Measurements from ENCODE around the gene FAM168A. TPM values are rescaled to one million over a fixed set of nuclear protein-coding genes. Genes with fewer than 3 reads are reported as not detected.

FAM168A gene
- total RNA-seq, 2 donors from 2014 or later = 30.9 to 40.8 TPM

GRCh38 chr11:73469401-73469800 lies 128.5 kb downstream of the FAM168A start:
- H3K27ac ChIP-seq = peak overlapping the region; percentile 64 to 88
- H3K9me3 ChIP-seq = no peaks in the 10 kb centered on the region
- TF ChIP-seq CTCF (IDR thresholded peaks at IDR 0.05) = no peak
- H3K4me3 ChIP-seq = no peak overlapping the region
- no peaks in the 10 kb centered on the region for H3K27me3 ChIP-seq
- no peaks in the 10 kb centered on the region for H3K36me3 ChIP-seq
- H3K4me1 ChIP-seq = peaks cover 0 to 58% of the 10 kb centered on the region in 2 donors
- no peak for DNase-seq (ENCODE audit: low spot score)

DNA sequence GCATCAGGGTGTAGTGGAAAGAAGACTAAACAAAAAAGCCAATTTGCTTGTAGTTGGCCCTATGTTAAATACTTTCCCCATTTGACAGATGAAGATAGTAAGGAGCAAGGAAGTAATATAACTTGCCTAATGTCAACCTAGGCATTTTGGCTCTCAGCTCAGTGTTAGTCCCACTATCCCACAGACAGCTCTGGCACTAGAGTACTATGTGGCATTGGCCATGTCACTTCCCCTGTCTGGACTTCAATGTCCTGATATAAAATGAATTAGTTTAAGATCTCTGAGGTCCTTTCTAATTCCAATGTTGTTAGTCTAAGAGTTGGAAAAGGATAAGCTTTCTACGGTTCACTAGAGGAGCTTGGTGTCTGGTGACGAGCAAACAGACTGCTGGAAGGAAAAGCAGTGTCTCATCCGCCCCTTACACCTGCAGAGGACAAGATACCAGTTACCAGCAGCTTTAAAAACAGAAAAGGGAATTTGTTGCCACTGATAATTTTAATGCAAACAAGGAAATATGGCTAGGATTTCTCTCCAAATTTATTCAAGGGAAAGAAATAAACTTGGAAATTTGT lies 129.2 kb downstream of the FAM168A start:
- Histone ChIP-seq H3K27me3 (no peaks in the 10 kb centered on the region), H3K4me1 (peaks cover 0 to 58% of the 10 kb centered on the region in 2 donors), H3K27ac (peak overlapping the region; percentile 64 to 88), H3K36me3 (no peaks in the 10 kb centered on the region), H3K9me3 (no peaks in the 10 kb centered on the region), H3K4me3 (no peak overlapping the region)
- no peak for DNase-seq (ENCODE audit: low spot score)
- TF ChIP-seq CTCF (IDR thresholded peaks at IDR 0.05) = no peak

GRCh38 chr11:73467505-73467904 lies 130.4 kb downstream of the FAM168A start:
- Histone ChIP-seq H3K4me3 (no peak overlapping the region), H3K27ac (peak overlapping the region in 1 of 2 donors; percentile 88), H3K4me1 (peaks cover 0 to 63% of the 10 kb centered on the region in 2 donors), H3K27me3 (no peaks in the 10 kb centered on the region), H3K9me3 (no peaks in the 10 kb centered on the region), H3K36me3 (no peaks in the 10 kb centered on the region)
- no peak for TF ChIP-seq CTCF (IDR thresholded peaks at IDR 0.05)
- DNase-seq (ENCODE audit: low spot score) = no peak

DNA sequence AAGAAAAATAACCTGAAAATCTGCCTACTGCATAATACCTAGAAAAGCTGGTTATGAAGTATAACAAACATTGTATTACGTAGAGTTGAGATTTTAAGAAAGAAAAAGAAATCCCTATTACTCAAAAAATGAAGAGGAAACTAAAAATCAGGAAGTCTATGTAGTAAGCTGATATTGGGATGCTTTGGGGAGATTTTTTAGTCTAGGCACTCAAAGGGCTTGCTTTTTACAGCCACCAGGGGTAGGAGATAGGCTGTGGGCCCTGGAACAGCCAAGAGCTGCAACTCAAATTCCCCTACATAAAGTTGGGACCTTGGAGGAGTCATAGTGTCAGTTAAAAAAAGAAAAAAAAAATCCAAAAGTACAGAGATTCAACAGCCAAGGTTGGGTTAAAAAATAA lies 131.3 kb downstream of the FAM168A start:
- no peak overlapping the region for H3K4me3 ChIP-seq
- H3K36me3 ChIP-seq = no peaks in the 10 kb centered on the region
- H3K27ac ChIP-seq = peak overlapping the region in 1 of 2 donors; percentile 88
- H3K9me3 ChIP-seq = no peaks in the 10 kb centered on the region
- TF ChIP-seq CTCF (IDR thresholded peaks at IDR 0.05) = no peak
- DNase-seq (ENCODE audit: low spot score) = no peak
- H3K27me3 ChIP-seq = no peaks in the 10 kb centered on the region
- H3K4me1 ChIP-seq = peaks cover 0 to 71% of the 10 kb centered on the region in 2 donors

GRCh38 chr11:73465871-73466270 lies 132.0 kb downstream of the FAM168A start:
- TF ChIP-seq CTCF (IDR thresholded peaks at IDR 0.05) = no peak
- no peaks in the 10 kb centered on the region for H3K9me3 ChIP-seq
- no peak for DNase-seq (ENCODE audit: low spot score)
- no peaks in the 10 kb centered on the region for H3K27me3 ChIP-seq
- peak overlapping the region; percentile 46 to 88 for H3K27ac ChIP-seq
- no peaks in the 10 kb centered on the region for H3K36me3 ChIP-seq
- peaks cover 0 to 79% of the 10 kb centered on the region in 2 donors for H3K4me1 ChIP-seq
- H3K4me3 ChIP-seq = no peak overlapping the region
